Skin of body (tissue), 2 donors: ENCODE results near the gene TBC1D5. TPM values are rescaled to one million over a fixed set of nuclear protein-coding genes. Genes with fewer than 3 reads are reported as not detected.
A peak's percentile ranks its signal among the peaks of the same experiment; 100 is the strongest.
"Not testable (repeated sequence)": the region's sequence is repeated elsewhere in the genome, so short reads cannot be mapped to it uniquely, and the experiment has no call there.

ENCODE experiments used
- DNase-seq: peaks from one replicate; lab custom pipeline; 2025; lab: John Stamatoyannopoulos, UW
- total RNA-seq: library from RNA; depleted of rRNA; stranded (reverse); fragments of >200 nt; gene quantifications from one replicate; pipeline ENCODE4 v1.2.3, GENCODE V29; 2014

Gene TBC1D5, protein sequence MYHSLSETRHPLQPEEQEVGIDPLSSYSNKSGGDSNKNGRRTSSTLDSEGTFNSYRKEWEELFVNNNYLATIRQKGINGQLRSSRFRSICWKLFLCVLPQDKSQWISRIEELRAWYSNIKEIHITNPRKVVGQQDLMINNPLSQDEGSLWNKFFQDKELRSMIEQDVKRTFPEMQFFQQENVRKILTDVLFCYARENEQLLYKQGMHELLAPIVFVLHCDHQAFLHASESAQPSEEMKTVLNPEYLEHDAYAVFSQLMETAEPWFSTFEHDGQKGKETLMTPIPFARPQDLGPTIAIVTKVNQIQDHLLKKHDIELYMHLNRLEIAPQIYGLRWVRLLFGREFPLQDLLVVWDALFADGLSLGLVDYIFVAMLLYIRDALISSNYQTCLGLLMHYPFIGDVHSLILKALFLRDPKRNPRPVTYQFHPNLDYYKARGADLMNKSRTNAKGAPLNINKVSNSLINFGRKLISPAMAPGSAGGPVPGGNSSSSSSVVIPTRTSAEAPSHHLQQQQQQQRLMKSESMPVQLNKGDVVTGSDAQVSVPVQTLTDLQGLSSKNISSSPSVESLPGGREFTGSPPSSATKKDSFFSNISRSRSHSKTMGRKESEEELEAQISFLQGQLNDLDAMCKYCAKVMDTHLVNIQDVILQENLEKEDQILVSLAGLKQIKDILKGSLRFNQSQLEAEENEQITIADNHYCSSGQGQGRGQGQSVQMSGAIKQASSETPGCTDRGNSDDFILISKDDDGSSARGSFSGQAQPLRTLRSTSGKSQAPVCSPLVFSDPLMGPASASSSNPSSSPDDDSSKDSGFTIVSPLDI
- 99.1 TPM for total RNA-seq

DNA sequence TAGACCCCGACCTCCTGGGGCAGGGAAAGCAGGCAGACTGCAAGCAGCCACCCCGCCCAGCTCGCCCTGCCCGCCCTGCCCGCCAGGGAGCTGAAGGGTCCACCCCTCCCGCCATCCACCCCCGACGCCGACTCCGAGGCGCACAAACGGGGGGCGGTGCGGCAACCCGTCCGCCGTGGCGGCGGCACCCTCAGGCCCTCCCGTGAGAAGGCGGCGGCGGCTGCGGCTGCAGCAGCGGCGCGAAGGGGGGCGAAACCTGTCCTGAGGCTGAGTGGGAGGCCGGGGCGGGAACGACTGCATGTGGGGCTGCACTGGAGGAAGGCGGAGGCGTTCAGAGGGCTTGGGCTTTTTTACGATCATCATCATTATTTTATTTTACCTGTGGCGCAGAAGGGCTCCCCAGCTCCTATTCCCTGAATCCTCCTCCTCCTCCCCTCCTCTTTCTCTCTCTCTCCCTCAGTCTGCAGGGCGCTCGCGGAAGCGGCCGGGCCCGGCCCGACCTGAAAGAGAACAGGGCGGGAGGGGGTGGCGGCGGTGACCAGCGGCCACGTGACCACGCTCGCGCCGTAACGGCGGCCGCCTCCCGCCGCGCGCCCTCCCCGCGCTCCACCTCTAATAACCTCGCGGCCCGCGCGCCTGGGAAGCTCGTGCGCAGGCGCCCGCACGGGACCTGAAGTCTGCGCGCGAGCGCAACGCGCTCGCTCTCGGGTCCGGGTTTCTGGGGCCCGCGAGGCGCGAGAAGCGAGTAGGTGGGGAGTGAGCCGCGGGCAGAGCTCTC lies at the start of gene TBC1D5:
Gene TBC1D5, minus strand, starts transcription at position 530 of the 778 bp plus-strand sequence. CDS start 234,061 bp downstream, outside the sequence.
- peak; percentile 97 for DNase-seq

GRCh38 chr3:17783426-17783825 lies 41.0 kb upstream of the TBC1D5 start:
- DNase-seq: no peak

- no peak for DNase-seq
Observed at GRCh38 chr3:17782751-17783150, 40.3 kb upstream of the TBC1D5 start.

DNA sequence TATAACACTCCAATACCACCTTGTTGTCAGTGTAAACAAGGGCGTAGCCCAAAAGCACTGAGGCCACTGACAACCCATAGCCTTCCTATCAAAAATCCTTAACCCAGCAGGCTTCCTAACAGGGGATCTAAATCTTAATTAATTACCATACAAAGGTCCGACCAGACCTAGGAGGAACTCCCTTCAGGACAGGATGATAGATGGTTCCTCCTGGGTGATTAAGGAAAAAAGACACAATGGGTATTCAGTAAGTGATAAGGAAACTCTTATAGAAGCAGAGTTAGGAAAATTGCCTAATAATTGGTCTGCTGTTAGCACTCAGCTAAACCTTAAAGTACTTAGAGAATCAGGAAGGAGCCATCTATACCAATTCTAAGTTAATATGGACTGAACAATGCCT lies 37.9 kb upstream of the TBC1D5 start:
- not testable (repeated sequence) for DNase-seq

GRCh38 chr3:17779304-17780250 lies 37.1 kb upstream of the TBC1D5 start:
- DNase-seq: not testable (repeated sequence)

- DNase-seq: not testable (repeated sequence)
Observed at GRCh38 chr3:17777326-17777725, 34.9 kb upstream of the TBC1D5 start.

- DNase-seq: no peak
Observed at GRCh38 chr3:17775073-17775472, 32.6 kb upstream of the TBC1D5 start.

DNA sequence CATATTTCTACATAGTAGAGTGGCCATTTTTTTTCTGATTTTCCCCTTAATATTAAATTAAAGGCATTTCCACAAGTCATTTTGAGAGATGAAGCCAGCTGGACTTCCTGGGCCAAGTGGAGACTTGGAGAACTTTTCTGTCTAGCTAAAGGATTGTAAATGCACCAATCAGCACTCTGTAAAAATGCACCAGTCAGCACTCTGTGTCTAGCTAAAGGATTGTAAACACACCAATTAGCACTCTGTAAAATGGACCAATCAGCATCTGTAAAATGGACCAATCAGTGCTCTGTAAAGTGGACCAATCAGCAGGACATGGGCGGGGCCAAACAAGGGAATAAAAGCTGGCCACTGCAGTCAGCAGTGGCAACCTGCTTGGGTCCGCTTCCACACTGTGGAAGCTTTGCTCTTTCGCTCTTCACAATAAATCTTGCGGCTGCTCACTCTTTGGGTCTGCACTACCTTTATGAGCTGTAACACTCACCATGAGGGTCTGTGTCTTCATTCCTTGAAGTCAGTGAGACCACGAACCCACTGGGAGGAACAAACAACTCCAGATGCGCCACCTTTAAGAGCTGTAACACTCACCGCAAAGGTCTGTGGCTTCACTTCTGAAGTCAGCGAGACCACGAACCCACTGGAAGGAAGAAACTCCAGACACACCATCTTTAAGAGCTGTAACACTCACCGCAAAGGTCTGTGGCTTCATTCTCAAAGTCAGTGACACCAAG lies 31.9 kb upstream of the TBC1D5 start:
- not testable (repeated sequence) for DNase-seq

DNA sequence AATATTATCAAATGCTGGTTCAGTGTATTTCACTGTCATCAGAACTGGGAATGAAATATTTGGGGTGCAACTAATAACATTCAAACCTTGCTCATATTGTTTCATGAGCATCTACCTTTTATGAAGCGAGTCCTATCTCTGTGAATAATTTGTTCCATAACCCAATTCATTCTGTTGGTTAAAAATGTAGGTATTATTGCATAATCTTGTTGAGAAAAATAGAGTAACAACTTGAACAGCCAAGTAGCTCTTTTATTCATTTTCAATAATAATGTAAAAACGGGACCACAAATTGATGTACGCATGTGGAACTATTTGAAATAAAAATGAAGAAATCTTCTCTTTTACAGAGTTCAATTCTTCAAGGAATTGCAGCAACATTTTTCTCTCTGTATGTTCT lies 30.1 kb upstream of the TBC1D5 start:
- DNase-seq: no peak

DNA sequence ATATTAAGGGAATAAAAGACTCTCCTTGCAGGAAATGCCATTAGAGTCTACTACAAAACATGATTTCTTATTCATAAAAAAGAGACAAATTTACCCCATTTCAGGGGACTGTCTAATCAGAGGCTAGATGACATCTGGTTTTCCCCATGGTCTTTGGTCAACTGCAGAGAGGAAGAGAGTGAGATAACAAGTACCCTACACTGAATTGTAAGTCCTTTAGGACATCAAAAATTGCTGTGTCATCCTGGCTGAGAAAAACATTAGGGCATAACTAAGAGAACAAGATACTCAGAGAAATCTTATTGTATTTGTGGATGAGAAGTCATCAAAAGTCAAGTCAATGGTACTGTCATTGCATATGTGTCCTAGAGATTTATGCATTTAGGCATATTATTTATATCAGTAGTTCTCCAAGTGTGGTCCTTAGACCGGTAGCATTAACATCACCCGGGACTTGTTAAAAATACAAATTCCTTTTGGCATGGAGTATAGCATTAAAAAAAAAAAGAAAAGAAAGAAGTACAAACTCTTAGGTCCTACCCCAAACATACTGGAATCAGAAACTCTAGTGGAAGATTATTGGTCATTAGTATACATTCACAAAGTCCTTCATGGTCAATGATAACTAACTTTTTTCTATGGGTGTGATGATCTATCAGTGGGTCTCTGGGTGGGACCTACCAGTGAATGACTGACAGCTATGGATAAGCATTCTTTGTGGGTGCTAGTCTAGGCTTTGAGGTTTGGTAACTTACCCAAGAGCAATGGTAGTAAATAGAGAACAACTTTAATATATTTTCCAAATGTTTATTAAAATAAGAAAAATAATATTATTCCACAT lies 29.0 kb upstream of the TBC1D5 start:
- DNase-seq: no peak

DNA sequence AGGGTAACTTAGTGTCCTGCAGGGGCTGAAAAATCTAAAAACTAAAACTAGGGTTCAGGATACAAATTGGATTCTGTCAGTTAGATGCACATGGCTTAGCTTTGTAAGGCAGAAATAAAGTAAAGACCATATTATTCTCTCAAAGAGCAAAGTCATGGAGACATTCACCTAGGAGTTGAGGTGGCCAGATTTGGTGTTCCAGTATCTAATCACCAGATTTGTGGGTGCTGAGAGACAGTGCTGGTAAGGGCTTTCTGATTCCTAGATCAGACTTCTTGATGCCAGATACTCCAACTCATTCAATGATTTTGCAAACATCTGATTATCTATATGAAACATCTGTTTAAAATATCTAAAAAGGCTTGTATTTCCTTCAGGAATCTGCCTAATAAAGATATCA lies 28.3 kb upstream of the TBC1D5 start:
- DNase-seq: no peak

DNA sequence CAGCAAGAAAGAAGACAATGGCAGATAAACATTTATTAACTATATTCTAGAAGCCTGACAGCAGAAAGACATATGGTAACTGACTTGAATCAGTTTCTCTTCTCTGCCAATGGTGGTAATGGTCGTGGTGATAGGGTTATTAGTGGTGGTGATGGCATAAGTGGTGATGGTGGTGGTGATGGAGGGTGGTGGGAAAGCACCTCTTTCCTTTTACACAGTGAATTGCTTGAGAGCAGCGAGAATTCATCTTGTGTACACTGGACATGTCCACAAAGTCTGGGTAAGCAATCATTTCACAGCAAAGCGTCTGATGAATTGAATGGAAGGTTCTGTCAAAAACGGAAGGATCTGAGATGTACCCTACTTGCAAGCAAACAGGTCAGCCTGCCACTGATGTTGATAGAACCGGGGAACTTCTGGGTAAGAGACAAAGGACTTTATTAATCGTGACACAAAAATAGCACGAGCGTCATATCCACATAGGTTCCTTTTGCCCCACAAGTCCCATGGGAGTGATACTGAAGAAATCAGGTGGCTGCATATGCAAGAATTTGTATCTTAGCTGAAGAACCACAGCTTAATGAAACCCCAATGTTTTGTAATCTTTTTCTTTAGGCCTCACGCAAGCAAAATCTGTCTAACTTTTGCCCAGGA lies 23.5 kb upstream of the TBC1D5 start:
- no peak for DNase-seq

GRCh38 chr3:17761563-17761962 lies 19.1 kb upstream of the TBC1D5 start:
- no peak for DNase-seq

GRCh38 chr3:17759901-17760300 lies 17.5 kb upstream of the TBC1D5 start:
- no peak for DNase-seq

DNA sequence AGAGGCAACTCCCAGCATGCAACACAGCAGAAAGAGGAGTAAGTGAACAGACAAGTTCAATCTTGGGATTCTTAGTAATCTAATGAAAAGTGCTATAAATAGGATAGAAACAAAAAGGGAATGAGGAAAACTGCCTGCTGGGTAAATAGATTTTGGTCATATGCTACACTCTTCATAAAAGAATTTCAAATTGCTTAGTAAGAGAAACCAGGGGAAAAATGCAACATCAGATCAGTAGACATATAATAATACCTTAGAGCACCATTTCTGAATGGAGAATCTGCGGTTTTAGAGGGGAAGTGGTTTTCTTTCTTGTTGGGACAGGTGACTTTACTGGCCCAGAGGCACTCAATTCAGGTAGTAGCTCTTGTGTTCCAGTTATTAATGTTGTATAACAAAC lies 13.4 kb upstream of the TBC1D5 start:
- no peak for DNase-seq

DNA sequence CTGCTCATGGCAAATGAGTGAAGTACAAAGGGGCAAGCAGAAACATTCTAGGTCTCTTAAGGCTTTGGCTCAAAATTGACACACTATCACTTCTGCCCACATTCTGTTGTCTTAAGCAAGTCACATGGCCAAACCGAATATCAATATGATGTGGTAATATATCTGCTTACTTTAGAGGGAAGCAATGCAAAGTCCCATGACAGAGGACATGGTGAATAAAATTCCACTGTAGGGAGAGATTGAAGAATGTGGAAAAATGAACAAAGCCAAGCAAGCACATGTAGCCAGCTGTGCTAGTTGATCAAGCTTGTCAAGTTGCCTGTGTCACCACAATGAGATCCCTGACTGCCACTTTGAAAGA lies 11.2 kb upstream of the TBC1D5 start:
- peak; percentile 79 for DNase-seq

DNA sequence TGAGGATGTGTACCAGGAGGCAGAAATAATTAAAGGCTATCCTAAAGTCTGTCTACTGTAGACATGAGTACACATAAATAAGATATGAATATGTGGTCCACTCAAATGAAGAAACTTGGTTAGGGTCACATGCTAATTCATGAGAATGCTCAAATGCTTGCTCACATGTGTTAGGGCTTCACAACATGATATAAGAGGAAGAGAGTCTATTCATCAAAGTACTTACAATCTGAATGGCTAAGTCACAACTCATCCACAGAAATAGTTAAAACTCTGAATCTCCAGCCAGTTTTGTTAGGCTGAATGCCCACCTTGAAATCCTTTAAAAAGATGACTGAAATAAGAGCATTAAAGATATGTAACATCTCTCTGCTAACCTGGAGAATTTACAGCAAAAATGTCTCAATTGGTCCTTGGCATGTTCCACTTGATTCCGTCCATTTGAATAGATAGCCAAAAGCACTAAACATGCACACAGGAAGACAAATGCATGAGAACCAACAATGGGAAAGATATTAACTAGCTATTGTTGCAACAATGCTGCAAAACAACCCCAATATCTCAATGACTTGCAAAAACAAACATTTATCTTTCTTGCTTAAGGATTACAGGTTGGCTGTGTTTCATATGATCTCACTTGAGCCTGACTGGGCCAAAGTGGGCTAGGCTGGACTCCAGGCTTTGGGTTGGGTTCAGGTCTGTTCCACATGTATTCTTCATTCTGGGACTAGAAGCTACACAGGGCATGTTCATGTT lies 10.6 kb upstream of the TBC1D5 start:
- peak; percentile 79 for DNase-seq

DNA sequence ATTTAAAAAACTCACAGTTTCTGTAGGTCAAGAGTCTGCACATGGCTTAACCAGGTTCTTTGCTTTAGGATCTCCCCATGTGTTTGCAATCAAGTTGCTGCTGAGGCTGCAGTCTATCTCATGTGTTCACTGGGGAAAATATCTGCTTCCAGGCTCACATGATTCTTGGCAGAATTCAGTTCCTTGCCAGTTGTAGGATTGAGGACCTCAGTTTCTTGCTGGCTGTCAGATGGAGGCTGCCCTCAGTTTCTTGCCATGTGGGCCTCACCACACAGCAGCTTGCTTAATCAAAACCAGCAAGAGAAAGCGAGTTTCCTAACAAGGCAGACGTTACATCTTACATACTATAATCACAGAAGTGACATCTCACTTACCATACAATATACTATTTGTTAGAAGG lies 10.0 kb upstream of the TBC1D5 start:
- DNase-seq: peak; percentile 93
